Measurements from ENCODE around the gene ABHD6. TPM values are rescaled to one million over a fixed set of nuclear protein-coding genes. Genes with fewer than 3 reads are reported as not detected.

Gene ABHD6
- total RNA-seq, 2 donors from 2014 or later: 16.5 to 24.5 TPM

DNA sequence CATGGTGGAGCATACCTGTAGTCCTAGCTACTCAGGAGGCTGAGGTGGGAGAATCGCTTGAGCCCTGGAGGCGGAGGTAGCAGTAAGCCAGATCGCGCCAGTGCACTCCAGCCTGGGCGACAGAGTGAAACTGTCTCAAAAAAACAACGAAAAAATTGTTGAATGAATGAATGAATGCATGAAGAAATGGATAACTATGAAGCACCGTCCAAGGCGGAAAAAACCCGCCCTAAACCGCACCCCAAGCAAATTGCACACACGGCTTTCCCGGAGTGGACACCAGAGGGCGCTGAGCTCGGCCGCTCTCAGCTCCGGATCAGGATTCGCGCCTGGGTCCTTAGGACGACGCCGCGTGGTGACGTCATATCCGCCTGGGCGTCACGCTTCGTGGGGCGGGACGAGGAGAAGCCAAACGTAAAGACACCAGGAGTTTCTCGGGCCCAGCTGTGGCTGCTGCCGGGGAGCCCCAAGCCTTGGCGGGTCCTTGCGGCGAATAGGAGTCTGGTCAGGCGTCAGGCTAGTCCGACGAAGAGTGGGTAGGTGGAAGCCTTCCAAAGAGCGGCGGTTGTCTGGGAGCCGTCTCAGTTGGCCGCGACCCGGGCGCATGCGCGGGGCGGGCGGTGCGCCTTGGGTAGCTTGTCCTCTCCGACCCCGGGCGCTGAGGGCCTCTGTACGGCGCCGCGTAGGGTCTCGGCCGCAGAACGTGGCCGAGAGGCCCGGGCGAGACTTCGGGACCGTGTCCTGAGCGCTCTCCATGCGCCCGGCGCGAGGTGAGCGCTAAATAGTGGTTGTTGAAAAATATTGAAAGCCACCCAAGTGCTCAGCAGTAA lies 68.5 kb downstream of the ABHD6 start, which contains the start of the genes HTD2 and RPP14:
TSS of gene HTD2 (plus strand) at position 639 of the 830 bp plus-strand sequence. CDS start 11,094 bp downstream, outside the sequence.
TSS of gene RPP14 (plus strand) at position 364 of the 830 bp plus-strand sequence. CDS start 4,085 bp downstream, outside the sequence.
- DNase-seq: peak; percentile 99
- peak within 1 kb of the TSS; percentile 92 for H3K27ac ChIP-seq
- H3K4me1 ChIP-seq: peaks cover 12% of the 10 kb centered on the region
- TF ChIP-seq, protein P1, sequence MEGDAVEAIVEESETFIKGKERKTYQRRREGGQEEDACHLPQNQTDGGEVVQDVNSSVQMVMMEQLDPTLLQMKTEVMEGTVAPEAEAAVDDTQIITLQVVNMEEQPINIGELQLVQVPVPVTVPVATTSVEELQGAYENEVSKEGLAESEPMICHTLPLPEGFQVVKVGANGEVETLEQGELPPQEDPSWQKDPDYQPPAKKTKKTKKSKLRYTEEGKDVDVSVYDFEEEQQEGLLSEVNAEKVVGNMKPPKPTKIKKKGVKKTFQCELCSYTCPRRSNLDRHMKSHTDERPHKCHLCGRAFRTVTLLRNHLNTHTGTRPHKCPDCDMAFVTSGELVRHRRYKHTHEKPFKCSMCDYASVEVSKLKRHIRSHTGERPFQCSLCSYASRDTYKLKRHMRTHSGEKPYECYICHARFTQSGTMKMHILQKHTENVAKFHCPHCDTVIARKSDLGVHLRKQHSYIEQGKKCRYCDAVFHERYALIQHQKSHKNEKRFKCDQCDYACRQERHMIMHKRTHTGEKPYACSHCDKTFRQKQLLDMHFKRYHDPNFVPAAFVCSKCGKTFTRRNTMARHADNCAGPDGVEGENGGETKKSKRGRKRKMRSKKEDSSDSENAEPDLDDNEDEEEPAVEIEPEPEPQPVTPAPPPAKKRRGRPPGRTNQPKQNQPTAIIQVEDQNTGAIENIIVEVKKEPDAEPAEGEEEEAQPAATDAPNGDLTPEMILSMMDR (IDR thresholded peaks at IDR 0.05): peak; percentile 96
- H3K4me3 ChIP-seq: peak within 1 kb of the TSS; percentile 78
- H3K27me3 ChIP-seq: no peaks in the 10 kb centered on the region
- intact Hi-C loops (cut with DNase I): no loop called here
- H3K9ac ChIP-seq (ENCODE audit: low read depth in 2 of 2, low read length in 2 of 2): peak within 1 kb of the TSS; percentile 71 to 96
- H3K9me3 ChIP-seq: no peaks in the 10 kb centered on the region
- no peaks in the 10 kb centered on the region for H3K36me3 ChIP-seq

DNA sequence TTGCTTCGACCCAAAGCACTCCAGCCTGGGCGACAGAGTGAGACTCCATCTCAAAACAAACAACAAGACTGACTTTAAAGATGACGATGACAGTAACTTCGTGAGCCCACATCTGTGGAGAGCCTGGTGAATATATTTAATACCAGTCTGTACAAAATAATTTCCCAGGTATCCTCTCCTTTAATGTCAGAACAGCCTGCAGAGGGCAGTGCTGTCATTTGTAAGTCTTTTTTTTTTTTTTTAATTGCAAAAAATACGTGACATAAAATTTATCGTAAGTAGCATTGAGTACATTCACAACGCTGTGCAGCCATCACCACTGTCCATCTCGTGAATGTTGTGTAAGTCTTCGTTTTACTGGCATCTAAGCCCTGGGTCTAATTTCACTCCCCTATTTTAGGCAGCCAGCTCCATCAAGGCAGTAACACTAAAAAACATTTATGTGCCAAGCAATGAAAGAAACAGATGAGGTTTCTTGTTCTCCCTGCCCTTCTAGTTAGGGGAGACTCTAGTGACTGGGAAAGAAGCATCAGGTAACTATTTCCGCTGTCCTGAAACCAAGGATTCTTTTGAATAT lies 70.1 kb downstream of the ABHD6 start:
- Histone ChIP-seq H3K9ac (ENCODE audit: low read depth in 2 of 2, low read length in 2 of 2) (peak overlapping the region; percentile 71 to 96), H3K36me3 (peaks cover 8% of the 10 kb centered on the region), H3K9me3 (no peaks in the 10 kb centered on the region), H3K4me3 (peak overlapping the region; percentile 78), H3K27me3 (no peaks in the 10 kb centered on the region), H3K4me1 (peaks cover 12% of the 10 kb centered on the region), H3K27ac (peak overlapping the region; percentile 92)
- intact Hi-C loops (cut with DNase I): no loop called here
- TF ChIP-seq, protein P1 (IDR thresholded peaks at IDR 0.05): peak; percentile 31
- DNase-seq: peak; percentile 39

DNA sequence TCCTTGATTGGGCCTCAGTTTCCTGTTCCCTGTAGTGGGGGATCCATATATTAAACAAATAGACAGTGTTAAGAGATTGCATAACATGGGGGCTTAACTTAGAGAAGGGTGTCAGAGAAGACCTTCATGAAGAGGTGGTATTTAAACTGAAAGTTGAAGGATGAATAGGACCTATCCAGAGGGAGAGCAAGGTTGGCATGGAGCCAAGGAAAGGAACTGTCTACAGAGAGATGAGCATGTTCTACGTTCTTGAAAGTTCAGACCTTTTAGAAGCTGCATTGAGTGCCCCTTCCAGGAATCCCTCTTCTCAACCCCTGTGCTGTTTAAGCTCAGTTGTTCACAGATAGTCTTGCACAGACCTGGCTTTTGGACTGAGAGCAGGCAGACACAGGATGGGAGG lies 71.1 kb downstream of the ABHD6 start:
- Histone ChIP-seq H3K4me1 (peaks cover 12% of the 10 kb centered on the region), H3K27ac (no peak overlapping the region), H3K36me3 (peaks cover 8% of the 10 kb centered on the region), H3K9ac (ENCODE audit: low read depth in 2 of 2, low read length in 2 of 2) (no peak overlapping the region), H3K9me3 (no peaks in the 10 kb centered on the region), H3K4me3 (no peak overlapping the region), H3K27me3 (no peaks in the 10 kb centered on the region)
- intact Hi-C loops (cut with DNase I): no loop called here
- no peak for DNase-seq
- TF ChIP-seq, protein P1 (IDR thresholded peaks at IDR 0.05): no peak

DNA sequence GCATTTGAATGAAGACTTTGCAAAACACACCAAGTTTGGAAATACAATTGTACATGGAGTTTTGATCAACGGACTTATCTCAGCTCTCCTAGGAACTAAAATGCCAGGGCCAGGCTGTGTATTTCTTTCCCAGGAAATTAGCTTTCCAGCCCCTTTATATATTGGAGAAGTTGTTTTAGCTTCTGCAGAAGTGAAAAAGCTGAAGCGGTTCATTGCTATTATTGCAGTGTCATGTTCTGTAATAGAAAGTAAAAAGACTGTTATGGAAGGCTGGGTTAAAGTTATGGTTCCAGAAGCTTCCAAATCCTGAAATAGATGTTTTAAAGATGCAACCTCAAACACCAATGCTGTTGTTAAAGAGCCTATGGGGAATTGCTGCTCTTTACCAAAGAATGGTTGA lies 80.2 kb downstream of the ABHD6 start:
- intact Hi-C loops (cut with DNase I): loop anchor here (2.0 kb wide), 1 partner anchor 95 kb away; no protein-coding TSS in a partner anchor
- no peak overlapping the region for H3K27ac ChIP-seq

DNA sequence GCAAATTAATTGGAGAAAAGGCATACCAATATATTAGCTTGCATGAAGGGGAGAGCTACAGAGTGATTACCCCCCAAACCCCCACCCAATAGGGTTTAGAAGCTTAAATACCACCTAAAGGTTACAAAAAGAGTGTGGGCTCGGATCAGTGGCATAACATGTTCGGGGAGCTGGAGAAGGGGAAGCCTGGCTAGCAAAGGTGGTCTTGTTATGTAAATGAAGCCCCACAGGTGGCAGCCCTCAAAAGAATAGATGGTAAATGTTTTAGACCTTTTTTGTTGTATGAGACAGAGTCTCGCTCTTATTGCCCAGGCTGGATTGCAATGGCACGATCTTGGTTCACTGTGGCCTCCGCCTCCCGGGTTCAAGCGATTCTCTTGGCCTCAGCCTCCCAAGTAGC lies 84.2 kb downstream of the ABHD6 start:
- Histone ChIP-seq H3K9ac (ENCODE audit: low read depth in 2 of 2, low read length in 2 of 2) (no peak overlapping the region), H3K27ac (no peak overlapping the region), H3K4me3 (no peak overlapping the region), H3K36me3 (no peaks in the 10 kb centered on the region), H3K9me3 (no peaks in the 10 kb centered on the region), H3K27me3 (no peaks in the 10 kb centered on the region), H3K4me1 (no peaks in the 10 kb centered on the region)
- intact Hi-C loops (cut with DNase I): loop anchor here (5.0 kb wide), 1 partner anchor 211 kb away; no protein-coding TSS in a partner anchor
- DNase-seq: no peak
- TF ChIP-seq, protein P1 (IDR thresholded peaks at IDR 0.05): no peak

More for the DNA sequence above, 80.2 kb downstream of the ABHD6 start:
- Histone ChIP-seq H3K27me3 (no peaks in the 10 kb centered on the region), H3K4me1 (no peaks in the 10 kb centered on the region), H3K36me3 (peaks cover 4% of the 10 kb centered on the region), H3K9ac (ENCODE audit: low read depth in 2 of 2, low read length in 2 of 2) (no peak overlapping the region), H3K9me3 (no peaks in the 10 kb centered on the region), H3K4me3 (no peak overlapping the region)
- TF ChIP-seq, protein P1 (IDR thresholded peaks at IDR 0.05): no peak
- no peak for DNase-seq

Data from colonic mucosa (tissue), 4 donors.